HG03439 (cell line): ENCODE data around the gene PRRC2A.

Experiments
- ATAC-seq: cut with Tn5 transposase; IDR thresholded peaks from one replicate; pipeline ENCODE4 v1.9.1; 2021; ENCODE audit warnings: mild to moderate bottlenecking, moderate library complexity; ENCODE audit not compliant: unreplicated experiment

The PRRC2A gene

GRCh38 chr6:31664790-31665500, 44.4 kb downstream of the PRRC2A start, which contains the start of gene GPANK1:
GPANK1 (minus strand) TSS chr6:31664997; CDS start chr6:31664478, 519 bp downstream.
- ATAC-seq = peak; percentile 38

GRCh38 chr6:31665501-31666336, 45.2 kb downstream of the PRRC2A start, which contains the start of gene CSNK2B:
CSNK2B (plus strand) TSS chr6:31666080; CDS start chr6:31666832, 752 bp downstream.
- ATAC-seq = peak; percentile 80

- ATAC-seq = no peak
Observed at GRCh38 chr6:31666337-31666965, 45.9 kb downstream of the PRRC2A start.

GRCh38 chr6:31669676-31670075, 49.2 kb downstream of the PRRC2A start, which contains the start of gene LY6G5B:
LY6G5B (plus strand) TSS chr6:31669976; CDS start chr6:31670951, 975 bp downstream.
- ATAC-seq = no peak

- no peak for ATAC-seq
Observed at GRCh38 chr6:31676322-31676903, 55.9 kb downstream of the PRRC2A start.

GRCh38 chr6:31676904-31677303, 56.4 kb downstream of the PRRC2A start:
- no peak for ATAC-seq

- ATAC-seq = no peak
Observed at GRCh38 chr6:31677955-31678354, 57.4 kb downstream of the PRRC2A start.

- ATAC-seq = no peak
Observed at GRCh38 chr6:31680226-31681134, 60.0 kb downstream of the PRRC2A start, which contains the start of gene LY6G5C. LY6G5C (minus strand) TSS chr6:31681067; CDS start chr6:31680373, 694 bp downstream.

- ATAC-seq = no peak
Observed at GRCh38 chr6:31681135-31681671, 60.7 kb downstream of the PRRC2A start.

- ATAC-seq = no peak
Observed at GRCh38 chr6:31683591-31683990, 63.1 kb downstream of the PRRC2A start.

- ATAC-seq = no peak
Observed at GRCh38 chr6:31686483-31686882, 66.0 kb downstream of the PRRC2A start.

GRCh38 chr6:31687321-31687720, 66.8 kb downstream of the PRRC2A start:
- ATAC-seq = no peak
